Skeletal muscle tissue (tissue), 4 donors: ENCODE data around the gene USP26. TPM values are rescaled to one million over a fixed set of nuclear protein-coding genes. Genes with fewer than 3 reads are reported as not detected.
"Not testable (repeated sequence)": the region's sequence is repeated elsewhere in the genome, so short reads cannot be mapped to it uniquely, and the experiment has no call there.

Source experiments
- H3K27ac ChIP-seq: one replicate; pipeline ENCODE4 v1.7.0; 2013; ENCODE audit warnings: mild to moderate bottlenecking, low read depth, low read length, inconsistent platforms
- H3K27me3 ChIP-seq, 3 donors: one replicate each; pipeline ENCODE4 v1.7.0; 2013; ENCODE audit warnings: low read length in 3 of 3; ENCODE audit not compliant: control insufficient read depth in 3 of 3, insufficient read depth in 3 of 3
- H3K36me3 ChIP-seq, 3 donors: one replicate each; pipeline ENCODE4 v1.7.0; 2013; ENCODE audit warnings: low read length in 3 of 3; ENCODE audit not compliant: control insufficient read depth in 3 of 3, insufficient read depth in 3 of 3
- H3K4me1 ChIP-seq, 3 donors: one replicate each; pipeline ENCODE4 v1.7.0; 2013; ENCODE audit warnings: low read length in 3 of 3, mild to moderate bottlenecking in 3 of 3; ENCODE audit not compliant: control insufficient read depth in 3 of 3, insufficient read depth in 3 of 3
- H3K4me3 ChIP-seq, 3 donors: one replicate each; pipeline ENCODE4 v1.7.0; 2013; ENCODE audit warnings: low read length in 3 of 3
- H3K9ac ChIP-seq, 3 donors: one replicate each; pipeline ENCODE4 v1.7.0; 2013; ENCODE audit warnings: low read length in 3 of 3, mild to moderate bottlenecking in 3 of 3, moderate library complexity in 2 of 3, low read depth in 1 of 3
- H3K9me3 ChIP-seq, 3 donors: one replicate each; pipeline ENCODE4 v1.7.0; 2013; ENCODE audit warnings: low read length in 3 of 3; ENCODE audit not compliant: control insufficient read depth in 3 of 3
- total RNA-seq: library from RNA; depleted of rRNA; stranded (reverse); fragments of >200 nt; gene quantifications from one replicate; pipeline ENCODE4 v1.2.3, GENCODE V29; 2014
- donor health status: Osteomylitis.

The USP26 gene, protein sequence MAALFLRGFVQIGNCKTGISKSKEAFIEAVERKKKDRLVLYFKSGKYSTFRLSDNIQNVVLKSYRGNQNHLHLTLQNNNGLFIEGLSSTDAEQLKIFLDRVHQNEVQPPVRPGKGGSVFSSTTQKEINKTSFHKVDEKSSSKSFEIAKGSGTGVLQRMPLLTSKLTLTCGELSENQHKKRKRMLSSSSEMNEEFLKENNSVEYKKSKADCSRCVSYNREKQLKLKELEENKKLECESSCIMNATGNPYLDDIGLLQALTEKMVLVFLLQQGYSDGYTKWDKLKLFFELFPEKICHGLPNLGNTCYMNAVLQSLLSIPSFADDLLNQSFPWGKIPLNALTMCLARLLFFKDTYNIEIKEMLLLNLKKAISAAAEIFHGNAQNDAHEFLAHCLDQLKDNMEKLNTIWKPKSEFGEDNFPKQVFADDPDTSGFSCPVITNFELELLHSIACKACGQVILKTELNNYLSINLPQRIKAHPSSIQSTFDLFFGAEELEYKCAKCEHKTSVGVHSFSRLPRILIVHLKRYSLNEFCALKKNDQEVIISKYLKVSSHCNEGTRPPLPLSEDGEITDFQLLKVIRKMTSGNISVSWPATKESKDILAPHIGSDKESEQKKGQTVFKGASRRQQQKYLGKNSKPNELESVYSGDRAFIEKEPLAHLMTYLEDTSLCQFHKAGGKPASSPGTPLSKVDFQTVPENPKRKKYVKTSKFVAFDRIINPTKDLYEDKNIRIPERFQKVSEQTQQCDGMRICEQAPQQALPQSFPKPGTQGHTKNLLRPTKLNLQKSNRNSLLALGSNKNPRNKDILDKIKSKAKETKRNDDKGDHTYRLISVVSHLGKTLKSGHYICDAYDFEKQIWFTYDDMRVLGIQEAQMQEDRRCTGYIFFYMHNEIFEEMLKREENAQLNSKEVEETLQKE
- not detected for total RNA-seq

DNA sequence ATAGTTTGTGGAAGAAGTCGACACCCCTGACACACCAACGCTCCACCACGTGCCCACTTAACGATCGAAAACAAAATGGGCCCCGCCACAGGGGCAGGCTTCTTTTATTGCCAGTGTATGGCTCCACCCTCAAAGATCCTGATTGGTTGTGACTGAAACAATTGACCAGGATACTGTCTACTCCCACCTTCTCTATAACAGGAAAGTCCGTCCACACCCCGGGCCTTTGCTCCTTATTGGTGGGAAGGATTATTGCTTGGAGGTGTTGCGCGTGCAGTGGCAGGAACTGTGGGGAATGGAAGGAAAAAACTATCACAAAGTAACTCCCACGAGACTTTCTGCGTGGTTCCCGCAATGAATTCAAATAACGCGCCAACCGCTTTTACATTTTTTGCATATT is at the start of gene USP26:
Gene USP26 (minus strand): TSS at position 79 of the 400 bp plus-strand sequence. CDS start 68,889 bp downstream, outside the sequence.
- Histone ChIP-seq H3K9me3 (no peaks in the 10 kb centered on the region), H3K27me3 (no peaks in the 10 kb centered on the region)

GRCh38 chrX:133134282-133134681 is 37.4 kb upstream of the USP26 start:
- H3K27ac ChIP-seq = no peak overlapping the region
- H3K9ac ChIP-seq = no peak overlapping the region
- H3K4me3 ChIP-seq = no peak overlapping the region
- H3K9me3 ChIP-seq = no peaks in the 10 kb centered on the region
- no peaks in the 10 kb centered on the region for H3K36me3 ChIP-seq
- H3K27me3 ChIP-seq = no peaks in the 10 kb centered on the region
- H3K4me1 ChIP-seq = no peaks in the 10 kb centered on the region

More for the DNA sequence above, at the start of gene USP26:
- Histone ChIP-seq H3K36me3 (no peaks in the 10 kb centered on the region), H3K27ac (no peak within 1 kb of the TSS), H3K4me3 (no peak within 1 kb of the TSS), H3K9ac (no peak within 1 kb of the TSS), H3K4me1 (no peaks in the 10 kb centered on the region)

DNA sequence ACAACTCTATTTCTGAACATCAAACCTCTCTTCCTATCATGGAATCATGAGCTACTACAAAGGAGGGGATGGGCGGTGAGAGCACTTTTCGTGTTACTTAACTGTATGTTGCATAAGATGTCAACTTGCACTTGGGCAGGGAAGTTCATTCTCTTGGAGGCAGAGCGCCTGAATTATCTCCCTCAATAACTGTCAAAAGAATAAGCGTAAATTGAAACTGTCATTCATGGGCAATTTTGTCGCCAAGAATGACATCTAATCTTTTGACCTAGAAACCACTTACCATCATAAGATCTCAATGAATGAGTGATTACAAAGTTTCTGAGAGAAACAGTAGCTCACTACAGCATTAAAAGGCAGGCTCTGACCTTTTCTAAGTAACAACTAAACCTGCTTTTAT is 23.5 kb upstream of the USP26 start:
- no peaks in the 10 kb centered on the region for H3K36me3 ChIP-seq
- no peaks in the 10 kb centered on the region for H3K27me3 ChIP-seq
- no peak overlapping the region for H3K4me3 ChIP-seq
- no peaks in the 10 kb centered on the region for H3K9me3 ChIP-seq
- H3K27ac ChIP-seq = no peak overlapping the region
- no peaks in the 10 kb centered on the region for H3K4me1 ChIP-seq
- H3K9ac ChIP-seq = no peak overlapping the region

- H3K27ac ChIP-seq = no peak overlapping the region
- H3K4me1 ChIP-seq = no peaks in the 10 kb centered on the region
- H3K4me3 ChIP-seq = no peak overlapping the region
- no peaks in the 10 kb centered on the region for H3K36me3 ChIP-seq
- no peaks in the 10 kb centered on the region for H3K9me3 ChIP-seq
- H3K27me3 ChIP-seq = peaks cover 0 to 7% (median 0%) of the 10 kb centered on the region in 3 donors
- H3K9ac ChIP-seq = no peak overlapping the region
Observed at GRCh38 chrX:133094098-133094731, 2.7 kb downstream of the USP26 start.

- Histone ChIP-seq H3K4me3 (no peak overlapping the region), H3K9me3 (no peaks in the 10 kb centered on the region), H3K27ac (no peak overlapping the region), H3K27me3 (peaks cover 0 to 9% (median 0%) of the 10 kb centered on the region in 3 donors), H3K4me1 (no peaks in the 10 kb centered on the region), H3K9ac (no peak overlapping the region), H3K36me3 (no peaks in the 10 kb centered on the region)
Observed at GRCh38 chrX:133090236-133090809, 6.6 kb downstream of the USP26 start.

DNA sequence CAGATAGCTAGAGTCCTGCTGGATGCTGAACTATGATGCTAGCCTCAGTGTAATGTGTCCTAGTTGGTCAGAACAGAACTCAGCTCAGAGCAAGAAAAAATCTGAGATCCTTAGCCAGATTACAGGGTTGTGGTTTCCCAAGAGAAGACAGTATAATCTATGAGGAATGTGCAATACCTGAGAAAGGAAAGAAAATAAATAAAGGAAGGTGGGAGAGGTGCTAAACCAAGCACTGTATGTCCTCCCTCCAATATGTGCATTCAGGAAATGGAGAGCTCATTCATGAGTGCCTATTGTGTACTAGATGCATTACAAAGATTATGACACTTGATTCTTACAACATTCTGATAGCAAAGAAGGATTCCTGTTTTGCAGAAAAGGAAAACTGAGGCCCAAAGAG is 7.5 kb downstream of the USP26 start:
- H3K27ac ChIP-seq = no peak overlapping the region
- no peaks in the 10 kb centered on the region for H3K4me1 ChIP-seq
- peaks cover 0 to 9% (median 0%) of the 10 kb centered on the region in 3 donors for H3K27me3 ChIP-seq
- no peaks in the 10 kb centered on the region for H3K9me3 ChIP-seq
- H3K36me3 ChIP-seq = no peaks in the 10 kb centered on the region
- H3K9ac ChIP-seq = no peak overlapping the region
- no peak overlapping the region for H3K4me3 ChIP-seq

- H3K27ac ChIP-seq = no peak overlapping the region
- H3K27me3 ChIP-seq = peaks cover 0 to 5% (median 0%) of the 10 kb centered on the region in 3 donors
- no peaks in the 10 kb centered on the region for H3K36me3 ChIP-seq
- H3K9ac ChIP-seq = no peak overlapping the region
- no peak overlapping the region for H3K4me3 ChIP-seq
- H3K4me1 ChIP-seq = no peaks in the 10 kb centered on the region
- H3K9me3 ChIP-seq = no peaks in the 10 kb centered on the region
Observed at GRCh38 chrX:133085785-133086184, 11.1 kb downstream of the USP26 start.

DNA sequence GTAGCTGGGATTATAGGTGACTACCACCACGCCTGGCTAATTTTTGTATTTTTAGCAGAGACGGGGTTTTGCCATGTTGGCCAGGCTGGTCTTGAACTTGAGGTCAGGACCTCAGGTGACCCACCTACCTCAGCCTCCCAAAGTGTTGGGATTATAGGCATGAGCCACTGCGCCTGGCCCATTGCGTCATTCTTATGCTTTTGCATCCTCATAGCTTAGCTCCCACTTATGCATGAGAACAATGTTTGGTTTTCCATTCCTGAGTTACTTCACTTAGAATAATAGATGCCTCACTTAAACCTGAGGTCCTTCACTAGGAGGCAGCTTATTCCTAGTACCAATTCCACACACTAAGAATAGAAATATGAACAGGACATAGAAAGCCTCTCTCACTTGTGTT is 11.9 kb downstream of the USP26 start:
- not testable (repeated sequence) for H3K36me3 ChIP-seq, H3K9me3 ChIP-seq, H3K4me1 ChIP-seq, H3K9ac ChIP-seq, H3K27ac ChIP-seq, H3K4me3 ChIP-seq, H3K27me3 ChIP-seq

- Histone ChIP-seq H3K4me3 (no peak overlapping the region), H3K4me1 (no peaks in the 10 kb centered on the region), H3K27me3 (no peaks in the 10 kb centered on the region), H3K36me3 (no peaks in the 10 kb centered on the region), H3K27ac (no peak overlapping the region), H3K9ac (no peak overlapping the region), H3K9me3 (no peaks in the 10 kb centered on the region)
Observed at GRCh38 chrX:133083899-133084298, 13.0 kb downstream of the USP26 start.
